HG02884 (cell line): Measurements from ENCODE around the gene OR2T5.
"Not testable (repeated sequence)": the region's sequence is repeated elsewhere in the genome, so short reads cannot be mapped to it uniquely, and the experiment has no call there.

Source experiments
- ATAC-seq: cut with Tn5 transposase; IDR thresholded peaks from one replicate; pipeline ENCODE4 v1.9.1; 2021; ENCODE audit warnings: mild to moderate bottlenecking, moderate library complexity; ENCODE audit not compliant: unreplicated experiment

Gene OR2T5

DNA sequence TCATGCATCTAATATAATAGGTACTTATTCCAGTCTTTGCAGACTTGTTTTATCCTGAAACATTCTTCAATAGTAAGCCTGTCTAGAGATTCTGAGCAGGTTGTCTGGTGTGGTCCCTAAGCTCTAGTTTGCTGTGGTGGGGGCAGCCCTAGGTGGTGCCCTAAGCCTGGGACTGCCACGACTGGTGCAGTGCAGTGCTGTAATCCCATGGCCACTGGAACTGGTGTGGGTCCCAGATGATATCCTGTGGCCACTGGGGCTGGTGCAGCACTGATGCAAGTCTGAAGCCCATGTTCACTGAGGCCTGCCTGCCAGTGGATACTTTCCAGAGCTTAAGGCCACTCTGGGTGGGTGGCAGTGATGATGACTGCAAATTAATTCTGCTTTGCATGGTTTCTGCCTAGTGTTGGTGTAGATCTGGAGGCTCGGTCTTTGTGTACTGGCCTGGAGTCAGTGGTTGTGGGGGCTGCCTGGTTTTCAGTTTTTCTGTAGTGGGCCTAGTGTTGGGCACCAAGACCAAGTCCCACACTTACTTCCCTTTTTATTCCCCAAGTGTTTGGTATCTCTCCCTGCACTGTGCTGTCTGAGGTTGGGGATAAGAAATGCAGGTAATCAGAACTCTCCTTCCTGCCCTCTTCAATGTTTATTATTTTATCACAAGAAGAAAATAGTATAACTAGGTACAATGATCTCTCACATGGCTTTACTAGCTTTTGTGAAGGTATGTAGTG lies 12.1 kb downstream of the OR2T5 start:
- not testable (repeated sequence) for ATAC-seq

DNA sequence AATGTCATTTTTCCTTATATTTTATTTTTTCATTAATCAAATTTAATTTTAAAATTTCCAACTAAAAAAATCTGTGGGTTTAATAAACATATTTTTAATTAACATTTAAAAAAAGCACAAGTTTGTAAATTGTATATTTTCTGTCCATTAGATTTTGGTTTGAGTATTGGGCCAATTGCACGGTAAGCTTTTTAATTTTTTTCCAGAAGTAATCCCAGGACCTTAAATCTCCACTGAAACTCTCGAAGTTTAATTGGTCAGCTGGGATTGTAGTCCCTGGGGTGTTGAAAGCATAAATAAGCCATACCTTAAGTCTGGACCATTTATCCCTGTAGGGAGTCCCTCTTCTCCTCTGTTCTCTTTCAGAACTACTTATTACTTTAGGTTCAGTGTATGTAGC lies 19.4 kb downstream of the OR2T5 start, which contains the start of gene OR2G6:
Gene OR2G6 (plus strand): TSS at position 301 of the 400 bp plus-strand sequence. CDS start 13,574 bp downstream, outside the sequence.
- ATAC-seq = not testable (repeated sequence)

DNA sequence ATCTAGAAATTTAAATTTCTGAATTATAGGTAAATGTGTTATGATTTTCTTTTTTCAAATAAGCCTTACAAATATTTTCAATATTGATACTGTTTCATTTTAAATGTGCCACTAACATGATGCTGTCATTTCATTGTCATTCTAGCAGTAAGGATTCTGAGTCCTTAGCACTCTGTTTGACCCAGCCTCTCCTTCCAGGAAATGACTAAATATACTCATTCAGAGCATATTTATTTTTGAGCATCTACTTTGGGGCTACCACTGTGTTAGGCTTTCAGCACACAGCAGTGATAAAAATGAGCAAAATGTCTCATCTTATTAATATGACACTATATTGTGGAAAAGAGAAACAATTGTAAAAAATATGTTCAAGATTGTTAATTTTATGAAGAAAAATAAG lies 21.8 kb downstream of the OR2T5 start:
- not testable (repeated sequence) for ATAC-seq

DNA sequence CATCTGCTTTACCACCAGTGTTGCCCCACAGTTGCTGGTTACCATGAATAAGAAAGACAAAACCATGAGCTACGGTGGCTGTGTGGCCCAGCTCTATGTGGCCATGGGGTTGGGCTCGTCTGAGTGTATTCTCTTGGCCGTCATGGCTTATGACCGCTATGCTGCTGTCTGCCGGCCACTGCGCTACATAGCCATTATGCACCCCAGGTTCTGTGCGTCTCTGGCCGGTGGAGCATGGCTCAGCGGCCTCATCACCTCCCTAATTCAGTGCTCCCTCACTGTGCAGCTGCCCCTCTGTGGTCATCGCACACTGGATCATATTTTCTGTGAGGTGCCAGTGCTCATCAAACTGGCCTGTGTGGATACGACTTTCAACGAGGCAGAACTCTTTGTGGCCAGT lies 33.5 kb downstream of the OR2T5 start:
- ATAC-seq = no peak

DNA sequence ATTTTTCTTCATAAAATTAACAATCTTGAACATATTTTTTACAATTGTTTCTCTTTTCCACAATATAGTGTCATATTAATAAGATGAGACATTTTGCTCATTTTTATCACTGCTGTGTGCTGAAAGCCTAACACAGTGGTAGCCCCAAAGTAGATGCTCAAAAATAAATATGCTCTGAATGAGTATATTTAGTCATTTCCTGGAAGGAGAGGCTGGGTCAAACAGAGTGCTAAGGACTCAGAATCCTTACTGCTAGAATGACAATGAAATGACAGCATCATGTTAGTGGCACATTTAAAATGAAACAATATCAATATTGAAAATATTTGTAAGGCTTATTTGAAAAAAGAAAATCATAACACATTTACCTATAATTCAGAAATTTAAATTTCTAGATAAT lies 49.1 kb downstream of the OR2T5 start:
- peak; percentile 74 for ATAC-seq
